Liver (tissue), 9 donors: Measurements from ENCODE around the gene RAPGEF2. TPM values are rescaled to one million over a fixed set of nuclear protein-coding genes. Genes with fewer than 3 reads are reported as not detected.

Source experiments
- DNase-seq: peaks from one replicate; pipeline ENCODE4 v3.0.0-alpha.2; 2017; ENCODE audit warnings: low spot score
- H3K27ac ChIP-seq, 2 donors: one replicate each; pipeline ENCODE4 v1.7.0; 2013; ENCODE audit warnings: inconsistent platforms in 2 of 2, low read length in 2 of 2, control low read depth in 1 of 2, low read depth in 1 of 2, mild to moderate bottlenecking in 1 of 2
- H3K27me3 ChIP-seq, 4 donors: one replicate each; pipeline versions ENCODE4 v1.6.1 to v1.7.0; 2013; ENCODE audit warnings: low read length in 3 of 4, inconsistent platforms in 1 of 4, mild to moderate bottlenecking in 1 of 4, moderate library complexity in 1 of 4; ENCODE audit not compliant: control insufficient read depth in 4 of 4, insufficient read depth in 4 of 4
- H3K36me3 ChIP-seq, 4 donors: one replicate each; pipeline versions ENCODE4 v1.6.1 to v1.7.0; 2013; ENCODE audit warnings: low read length in 3 of 4, mild to moderate bottlenecking in 3 of 4, low read depth in 1 of 4, moderate library complexity in 1 of 4; ENCODE audit not compliant: control insufficient read depth in 4 of 4, insufficient read depth in 3 of 4
- H3K4me1 ChIP-seq, 4 donors: one replicate each; pipeline versions ENCODE4 v1.6.1 to v1.7.0; 2013; ENCODE audit warnings: low read length in 3 of 4, mild to moderate bottlenecking in 3 of 4, moderate library complexity in 1 of 4; ENCODE audit not compliant: control insufficient read depth in 4 of 4, insufficient read depth in 4 of 4
- H3K4me3 ChIP-seq, 3 donors: one replicate each; pipeline versions ENCODE4 v1.6.1 to v1.7.0; 2013; ENCODE audit warnings: low read length in 3 of 3, control low read depth in 1 of 3, low read depth in 1 of 3, mild to moderate bottlenecking in 1 of 3
- H3K9ac ChIP-seq, 2 donors: one replicate each; pipeline ENCODE4 v1.7.0; 2013; ENCODE audit warnings: low read length in 2 of 2, mild to moderate bottlenecking in 2 of 2, moderate library complexity in 2 of 2, control low read depth in 1 of 2, low read depth in 1 of 2
- H3K9me3 ChIP-seq, 4 donors: one replicate each; pipeline versions ENCODE4 v1.6.1 to v1.7.0; 2013; ENCODE audit warnings: low read length in 3 of 4; ENCODE audit not compliant: control insufficient read depth in 4 of 4
- EGR1 ChIP-seq, 2 donors: IDR thresholded peaks; 2 replicates each; pipeline ENCODE4 v1.6.1; 2016 to 2018; ENCODE audit warnings: antibody characterized with exemption in 2 of 2, low read depth in 2 of 2
- FOXA1 ChIP-seq: IDR thresholded peaks from 2 replicates; pipeline ENCODE4 v1.6.1; 2016; ENCODE audit warnings: antibody characterized with exemption
- FOXA2 ChIP-seq: IDR thresholded peaks from 2 replicates; pipeline ENCODE4 v1.6.1; 2016; ENCODE audit warnings: antibody characterized with exemption
- GABPA ChIP-seq, 2 donors: IDR thresholded peaks in 1 of 2; conservative IDR thresholded peaks in 1 of 2; 2 replicates each; pipeline ENCODE4 v1.6.1; 2016; ENCODE audit warnings: antibody characterized with exemption in 2 of 2, mild to moderate bottlenecking in 1 of 2, moderate library complexity in 1 of 2
- HNF4A ChIP-seq, 2 donors: conservative IDR thresholded peaks; 2 replicates each; pipeline ENCODE4 v1.6.1; 2016; ENCODE audit warnings: antibody characterized with exemption in 2 of 2, mild to moderate bottlenecking in 2 of 2
- HNF4G ChIP-seq: IDR thresholded peaks from 2 replicates; pipeline ENCODE4 v1.6.1; 2016; ENCODE audit warnings: antibody characterized with exemption
- JUND ChIP-seq, 2 donors: IDR thresholded peaks; 2 replicates each; pipeline ENCODE4 v1.6.1; 2016; ENCODE audit warnings: antibody characterized with exemption in 2 of 2
- NR2F2 ChIP-seq: IDR thresholded peaks from 2 replicates; pipeline ENCODE4 v1.6.1; 2016; ENCODE audit warnings: antibody characterized with exemption
- RAD21 ChIP-seq, 2 donors: IDR thresholded peaks; 2 replicates each; pipeline ENCODE4 v1.6.1; 2016; ENCODE audit warnings: antibody characterized with exemption in 2 of 2, mild to moderate bottlenecking in 2 of 2
- RXRA ChIP-seq, 2 donors: IDR thresholded peaks; 2 replicates each; pipeline ENCODE4 v1.6.1; 2017 to 2018; ENCODE audit warnings: antibody characterized with exemption in 2 of 2, mild to moderate bottlenecking in 1 of 2
- TAF1 ChIP-seq: conservative IDR thresholded peaks from 2 replicates; pipeline ENCODE4 v1.6.1; 2016; ENCODE audit warnings: antibody characterized with exemption, mild to moderate bottlenecking
- YY1 ChIP-seq: IDR thresholded peaks from 2 replicates; pipeline ENCODE4 v1.6.1; 2016; ENCODE audit warnings: antibody characterized with exemption, mild to moderate bottlenecking
- WGBS: extraction: QIAGEN DNeasy Blood & Tissue Kit; methylation state at CpG from one replicate; pipeline ENCODE4 v1.1.7; 2013; 5-methylcytosine and 5-hydroxymethylcytosine counted together
- polyA plus RNA-seq, 2 donors: library from polyadenylated mRNA; stranded (reverse) in 1 of 2; unstranded in 1 of 2; fragments of 200-250 nt in 1 of 2; fragments of >200 nt in 1 of 2; fragmentation: Nextera tagmentation in 1 of 2; extraction: Ambion mirVana in 1 of 2; gene quantifications; one replicate each; pipeline versions ENCODE4 v1.2.1 to v1.2.3, GENCODE V29; 2013 to 2015
- total RNA-seq, 2 donors: library from RNA; depleted of rRNA; stranded (reverse); fragments of >200 nt; gene quantifications; one replicate each; pipeline ENCODE4 v1.2.3, GENCODE V29; 2014
- TF ChIP-seq, protein P1 (sequence below): IDR thresholded peaks from 2 replicates; pipeline ENCODE4 v1.6.1; 2016; ENCODE audit warnings: antibody characterized with exemption
- TF ChIP-seq, protein P2 (sequence below): IDR thresholded peaks from 2 replicates; pipeline ENCODE4 v1.6.1; 2016; ENCODE audit warnings: antibody characterized with exemption, mild to moderate bottlenecking
- TF ChIP-seq, protein P3 (sequence below): IDR thresholded peaks from 2 replicates; pipeline ENCODE4 v1.6.1; 2016; ENCODE audit warnings: antibody characterized with exemption
- TF ChIP-seq, protein P4 (sequence below): fragments of 150-350 bp; IDR thresholded peaks from 2 replicates; pipeline ENCODE4 v1.5.1; 2017; ENCODE audit warnings: improper control_type of control experiment, low read depth, low read length; ENCODE audit not compliant: missing input control
- TF ChIP-seq, protein P5 (sequence below): IDR thresholded peaks from 2 replicates; pipeline ENCODE4 v1.6.1; 2016; ENCODE audit warnings: antibody characterized with exemption
- donor health status: healthy.
- donor health status: healthy.
- donor health status: healthy.
- donor health status: healthy.
- donor health status: healthy.

RAPGEF2 gene
- total and polyA plus RNA-seq, 4 donors: 7.3 to 90.4 (median 32.2) TPM

DNA sequence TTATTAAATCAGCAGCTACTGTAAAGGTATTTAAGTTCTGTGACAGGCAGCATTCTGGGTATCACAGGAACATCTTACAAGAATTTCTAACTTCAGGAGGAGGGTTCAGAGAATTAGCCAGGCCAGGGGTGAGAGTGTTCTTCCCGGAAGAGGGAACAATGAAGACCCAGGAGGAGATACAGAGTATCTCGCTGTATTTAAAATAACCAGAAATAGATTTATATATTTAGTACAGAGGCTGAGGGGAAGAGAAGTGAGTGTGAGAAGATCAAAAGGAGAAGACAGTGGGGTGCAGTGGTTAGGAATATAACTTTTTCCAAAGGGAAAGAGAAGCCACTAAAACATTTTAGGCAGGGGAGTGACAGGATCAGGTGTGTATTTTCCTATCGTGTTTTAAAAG is 186.8 kb downstream of the RAPGEF2 start:
- WGBS: 83% methylated on average over 3 of the region's 3 CpGs
- no peaks in the 10 kb centered on the region for H3K9me3 ChIP-seq
- no peaks in the 10 kb centered on the region for H3K36me3 ChIP-seq
- H3K9ac ChIP-seq: no peak overlapping the region
- H3K27ac ChIP-seq: no peak overlapping the region
- H3K27me3 ChIP-seq: no peaks in the 10 kb centered on the region
- no peak overlapping the region for H3K4me3 ChIP-seq
- no peak for DNase-seq
- TF ChIP-seq HNF4G (no peak), RAD21 (IDR thresholded peaks at IDR 0.05) (no peak), FOXA2 (no peak), NR2F2 (no peak), GABPA (IDR thresholded peaks at IDR 0.05 in 1 of 2, conservative IDR thresholded peaks at IDR 0.05 in 1 of 2) (no peak), JUND (IDR thresholded peaks at IDR 0.05) (no peak), TAF1 (no peak), YY1 (no peak), EGR1 (IDR thresholded peaks at IDR 0.05; ENCODE audit: low read depth in 2 of 2) (no peak), RXRA (IDR thresholded peaks at IDR 0.05) (no peak), HNF4A (conservative IDR thresholded peaks at IDR 0.05) (no peak), FOXA1 (no peak)
- TF ChIP-seq, protein P1, sequence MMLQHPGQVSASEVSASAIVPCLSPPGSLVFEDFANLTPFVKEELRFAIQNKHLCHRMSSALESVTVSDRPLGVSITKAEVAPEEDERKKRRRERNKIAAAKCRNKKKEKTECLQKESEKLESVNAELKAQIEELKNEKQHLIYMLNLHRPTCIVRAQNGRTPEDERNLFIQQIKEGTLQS: no peak
- TF ChIP-seq, protein P2, sequence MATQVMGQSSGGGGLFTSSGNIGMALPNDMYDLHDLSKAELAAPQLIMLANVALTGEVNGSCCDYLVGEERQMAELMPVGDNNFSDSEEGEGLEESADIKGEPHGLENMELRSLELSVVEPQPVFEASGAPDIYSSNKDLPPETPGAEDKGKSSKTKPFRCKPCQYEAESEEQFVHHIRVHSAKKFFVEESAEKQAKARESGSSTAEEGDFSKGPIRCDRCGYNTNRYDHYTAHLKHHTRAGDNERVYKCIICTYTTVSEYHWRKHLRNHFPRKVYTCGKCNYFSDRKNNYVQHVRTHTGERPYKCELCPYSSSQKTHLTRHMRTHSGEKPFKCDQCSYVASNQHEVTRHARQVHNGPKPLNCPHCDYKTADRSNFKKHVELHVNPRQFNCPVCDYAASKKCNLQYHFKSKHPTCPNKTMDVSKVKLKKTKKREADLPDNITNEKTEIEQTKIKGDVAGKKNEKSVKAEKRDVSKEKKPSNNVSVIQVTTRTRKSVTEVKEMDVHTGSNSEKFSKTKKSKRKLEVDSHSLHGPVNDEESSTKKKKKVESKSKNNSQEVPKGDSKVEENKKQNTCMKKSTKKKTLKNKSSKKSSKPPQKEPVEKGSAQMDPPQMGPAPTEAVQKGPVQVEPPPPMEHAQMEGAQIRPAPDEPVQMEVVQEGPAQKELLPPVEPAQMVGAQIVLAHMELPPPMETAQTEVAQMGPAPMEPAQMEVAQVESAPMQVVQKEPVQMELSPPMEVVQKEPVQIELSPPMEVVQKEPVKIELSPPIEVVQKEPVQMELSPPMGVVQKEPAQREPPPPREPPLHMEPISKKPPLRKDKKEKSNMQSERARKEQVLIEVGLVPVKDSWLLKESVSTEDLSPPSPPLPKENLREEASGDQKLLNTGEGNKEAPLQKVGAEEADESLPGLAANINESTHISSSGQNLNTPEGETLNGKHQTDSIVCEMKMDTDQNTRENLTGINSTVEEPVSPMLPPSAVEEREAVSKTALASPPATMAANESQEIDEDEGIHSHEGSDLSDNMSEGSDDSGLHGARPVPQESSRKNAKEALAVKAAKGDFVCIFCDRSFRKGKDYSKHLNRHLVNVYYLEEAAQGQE: no peak
- TF ChIP-seq, protein P3, sequence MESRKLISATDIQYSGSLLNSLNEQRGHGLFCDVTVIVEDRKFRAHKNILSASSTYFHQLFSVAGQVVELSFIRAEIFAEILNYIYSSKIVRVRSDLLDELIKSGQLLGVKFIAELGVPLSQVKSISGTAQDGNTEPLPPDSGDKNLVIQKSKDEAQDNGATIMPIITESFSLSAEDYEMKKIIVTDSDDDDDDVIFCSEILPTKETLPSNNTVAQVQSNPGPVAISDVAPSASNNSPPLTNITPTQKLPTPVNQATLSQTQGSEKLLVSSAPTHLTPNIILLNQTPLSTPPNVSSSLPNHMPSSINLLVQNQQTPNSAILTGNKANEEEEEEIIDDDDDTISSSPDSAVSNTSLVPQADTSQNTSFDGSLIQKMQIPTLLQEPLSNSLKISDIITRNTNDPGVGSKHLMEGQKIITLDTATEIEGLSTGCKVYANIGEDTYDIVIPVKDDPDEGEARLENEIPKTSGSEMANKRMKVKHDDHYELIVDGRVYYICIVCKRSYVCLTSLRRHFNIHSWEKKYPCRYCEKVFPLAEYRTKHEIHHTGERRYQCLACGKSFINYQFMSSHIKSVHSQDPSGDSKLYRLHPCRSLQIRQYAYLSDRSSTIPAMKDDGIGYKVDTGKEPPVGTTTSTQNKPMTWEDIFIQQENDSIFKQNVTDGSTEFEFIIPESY: no peak
- TF ChIP-seq, protein P4, sequence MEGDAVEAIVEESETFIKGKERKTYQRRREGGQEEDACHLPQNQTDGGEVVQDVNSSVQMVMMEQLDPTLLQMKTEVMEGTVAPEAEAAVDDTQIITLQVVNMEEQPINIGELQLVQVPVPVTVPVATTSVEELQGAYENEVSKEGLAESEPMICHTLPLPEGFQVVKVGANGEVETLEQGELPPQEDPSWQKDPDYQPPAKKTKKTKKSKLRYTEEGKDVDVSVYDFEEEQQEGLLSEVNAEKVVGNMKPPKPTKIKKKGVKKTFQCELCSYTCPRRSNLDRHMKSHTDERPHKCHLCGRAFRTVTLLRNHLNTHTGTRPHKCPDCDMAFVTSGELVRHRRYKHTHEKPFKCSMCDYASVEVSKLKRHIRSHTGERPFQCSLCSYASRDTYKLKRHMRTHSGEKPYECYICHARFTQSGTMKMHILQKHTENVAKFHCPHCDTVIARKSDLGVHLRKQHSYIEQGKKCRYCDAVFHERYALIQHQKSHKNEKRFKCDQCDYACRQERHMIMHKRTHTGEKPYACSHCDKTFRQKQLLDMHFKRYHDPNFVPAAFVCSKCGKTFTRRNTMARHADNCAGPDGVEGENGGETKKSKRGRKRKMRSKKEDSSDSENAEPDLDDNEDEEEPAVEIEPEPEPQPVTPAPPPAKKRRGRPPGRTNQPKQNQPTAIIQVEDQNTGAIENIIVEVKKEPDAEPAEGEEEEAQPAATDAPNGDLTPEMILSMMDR: no peak
- TF ChIP-seq, protein P5, sequence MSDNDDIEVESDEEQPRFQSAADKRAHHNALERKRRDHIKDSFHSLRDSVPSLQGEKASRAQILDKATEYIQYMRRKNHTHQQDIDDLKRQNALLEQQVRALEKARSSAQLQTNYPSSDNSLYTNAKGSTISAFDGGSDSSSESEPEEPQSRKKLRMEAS: no peak
- H3K4me1 ChIP-seq: no peaks in the 10 kb centered on the region
